ENCODE results near the gene TRMT5.

The TRMT5 gene

GRCh38 chr14:60977847-60978246, 3.0 kb downstream of the TRMT5 start:
- H2BK5ac ChIP-seq (ENCODE audit: low read depth, low read length, poor library complexity, severe bottlenecking): no peak overlapping the region
- no peak overlapping the region for H3K9ac ChIP-seq (ENCODE audit: low read length)
- no peak overlapping the region for H3K4me2 ChIP-seq (ENCODE audit: low read length, poor library complexity, severe bottlenecking)
- H3K27me3 ChIP-seq (ENCODE audit: control insufficient read depth in 1 of 2, insufficient read depth in 1 of 2, low read length in 2 of 2): no peaks in the 10 kb centered on the region
- H3K23ac ChIP-seq (ENCODE audit: low read length in 2 of 2): no peak overlapping the region
- no peak overlapping the region for H2AFZ ChIP-seq (ENCODE audit: low read depth, low read length)
- H3K4ac ChIP-seq (ENCODE audit: low read depth in 1 of 2, low read length in 2 of 2): no peak overlapping the region
- DNase-seq: no peak
- H3K27ac ChIP-seq (ENCODE audit: low read length, poor library complexity, severe bottlenecking): no peak overlapping the region
- peak overlapping the region in 1 of 2 experiments; percentile 10 for H3K4me3 ChIP-seq (ENCODE audit: insufficient read depth in 1 of 2, low read depth in 1 of 2, low read length in 2 of 2)
- H3K9me3 ChIP-seq (ENCODE audit: control insufficient read depth, low read length): no peaks in the 10 kb centered on the region
- peaks cover 3 to 60% of the 10 kb centered on the region in 2 experiments for H3K36me3 ChIP-seq (ENCODE audit: control insufficient read depth in 1 of 2, insufficient read depth in 2 of 2, low read depth in 1 of 2, low read length in 2 of 2)
- no peak overlapping the region for H2AK5ac ChIP-seq (ENCODE audit: low read length, severe bottlenecking)
- no peak overlapping the region for H2BK120ac ChIP-seq (ENCODE audit: low read depth, low read length)
- no peak overlapping the region for H4K8ac ChIP-seq (ENCODE audit: low read length)
- no peak overlapping the region for H3K14ac ChIP-seq (ENCODE audit: low read length in 2 of 2)
- peaks cover 13% of the 10 kb centered on the region for H3K79me1 ChIP-seq (replicated peaks; ENCODE audit: low read length, poor library complexity, severe bottlenecking)
- no peak overlapping the region for H2BK15ac ChIP-seq (ENCODE audit: low read depth, poor library complexity, severe bottlenecking)
- no peaks in the 10 kb centered on the region for H3K4me1 ChIP-seq (ENCODE audit: control insufficient read depth, insufficient read depth, low read depth, low read length)
- no peak overlapping the region for H4K91ac ChIP-seq (ENCODE audit: low read length)
- WGBS: 80% methylated on average over 1 of the region's 2 CpGs
- no peak overlapping the region for H2BK12ac ChIP-seq (ENCODE audit: low read length in 2 of 2)
- no peak overlapping the region for H3K18ac ChIP-seq (ENCODE audit: low read depth in 1 of 2, low read length in 2 of 2)

- Histone ChIP-seq H3K9me3 (ENCODE audit: control insufficient read depth, low read length) (no peaks in the 10 kb centered on the region), H3K4ac (ENCODE audit: low read depth in 1 of 2, low read length in 2 of 2) (no peak overlapping the region), H3K4me1 (ENCODE audit: control insufficient read depth, insufficient read depth, low read depth, low read length) (no peaks in the 10 kb centered on the region), H2BK5ac (ENCODE audit: low read depth, low read length, poor library complexity, severe bottlenecking) (no peak overlapping the region), H2AFZ (ENCODE audit: low read depth, low read length) (no peak overlapping the region), H3K27me3 (ENCODE audit: control insufficient read depth in 1 of 2, insufficient read depth in 1 of 2, low read length in 2 of 2) (no peaks in the 10 kb centered on the region), H3K4me3 (ENCODE audit: insufficient read depth in 1 of 2, low read depth in 1 of 2, low read length in 2 of 2) (no peak overlapping the region), H3K4me2 (ENCODE audit: low read length, poor library complexity, severe bottlenecking) (no peak overlapping the region), H2AK5ac (ENCODE audit: low read length, severe bottlenecking) (no peak overlapping the region), H3K27ac (ENCODE audit: low read length, poor library complexity, severe bottlenecking) (no peak overlapping the region), H3K36me3 (ENCODE audit: control insufficient read depth in 1 of 2, insufficient read depth in 2 of 2, low read depth in 1 of 2, low read length in 2 of 2) (peaks cover 6 to 61% of the 10 kb centered on the region in 2 experiments), H3K18ac (ENCODE audit: low read depth in 1 of 2, low read length in 2 of 2) (no peak overlapping the region), H3K9ac (ENCODE audit: low read length) (no peak overlapping the region), H3K14ac (ENCODE audit: low read length in 2 of 2) (no peak overlapping the region), H2BK120ac (ENCODE audit: low read depth, low read length) (no peak overlapping the region), H3K23ac (ENCODE audit: low read length in 2 of 2) (no peak overlapping the region), H2BK15ac (ENCODE audit: low read depth, poor library complexity, severe bottlenecking) (no peak overlapping the region), H2BK12ac (ENCODE audit: low read length in 2 of 2) (no peak overlapping the region), H3K79me1 (replicated peaks; ENCODE audit: low read length, poor library complexity, severe bottlenecking) (peaks cover 13% of the 10 kb centered on the region), H4K91ac (ENCODE audit: low read length) (no peak overlapping the region), H4K8ac (ENCODE audit: low read length) (no peak overlapping the region)
- WGBS: 74% methylated on average over 2 of the region's 2 CpGs
- no peak for DNase-seq
These were observed 5.3 kb downstream of the TRMT5 start for GRCh38 chr14:60975551-60975950.

- Histone ChIP-seq H3K4me3 (ENCODE audit: insufficient read depth in 1 of 2, low read depth in 1 of 2, low read length in 2 of 2) (no peak overlapping the region), H4K91ac (ENCODE audit: low read length) (no peak overlapping the region), H3K9me3 (ENCODE audit: control insufficient read depth, low read length) (no peaks in the 10 kb centered on the region), H3K27ac (ENCODE audit: low read length, poor library complexity, severe bottlenecking) (no peak overlapping the region), H3K4ac (ENCODE audit: low read depth in 1 of 2, low read length in 2 of 2) (no peak overlapping the region), H3K79me1 (replicated peaks; ENCODE audit: low read length, poor library complexity, severe bottlenecking) (peaks cover 11% of the 10 kb centered on the region), H2BK15ac (ENCODE audit: low read depth, poor library complexity, severe bottlenecking) (no peak overlapping the region), H2BK12ac (ENCODE audit: low read length in 2 of 2) (no peak overlapping the region), H3K4me1 (ENCODE audit: control insufficient read depth, insufficient read depth, low read depth, low read length) (no peaks in the 10 kb centered on the region), H3K36me3 (ENCODE audit: control insufficient read depth in 1 of 2, insufficient read depth in 2 of 2, low read depth in 1 of 2, low read length in 2 of 2) (peaks cover 6 to 57% of the 10 kb centered on the region in 2 experiments), H3K18ac (ENCODE audit: low read depth in 1 of 2, low read length in 2 of 2) (no peak overlapping the region), H3K14ac (ENCODE audit: low read length in 2 of 2) (no peak overlapping the region), H2AFZ (ENCODE audit: low read depth, low read length) (no peak overlapping the region), H3K4me2 (ENCODE audit: low read length, poor library complexity, severe bottlenecking) (no peak overlapping the region), H2BK5ac (ENCODE audit: low read depth, low read length, poor library complexity, severe bottlenecking) (no peak overlapping the region), H3K27me3 (ENCODE audit: control insufficient read depth in 1 of 2, insufficient read depth in 1 of 2, low read length in 2 of 2) (no peaks in the 10 kb centered on the region), H4K8ac (ENCODE audit: low read length) (no peak overlapping the region), H3K23ac (ENCODE audit: low read length in 2 of 2) (no peak overlapping the region), H2BK120ac (ENCODE audit: low read depth, low read length) (no peak overlapping the region), H2AK5ac (ENCODE audit: low read length, severe bottlenecking) (peak overlapping the region; percentile 73), H3K9ac (ENCODE audit: low read length) (no peak overlapping the region)
- DNase-seq: no peak
- 95% methylated on average over 5 of the region's 6 CpGs for WGBS
These were observed 6.7 kb downstream of the TRMT5 start for GRCh38 chr14:60974090-60974651.

GRCh38 chr14:60973070-60973469, 7.8 kb downstream of the TRMT5 start:
- H2BK5ac ChIP-seq (ENCODE audit: low read depth, low read length, poor library complexity, severe bottlenecking): no peak overlapping the region
- H2BK12ac ChIP-seq (ENCODE audit: low read length in 2 of 2): no peak overlapping the region
- no peak overlapping the region for H3K4me3 ChIP-seq (ENCODE audit: insufficient read depth in 1 of 2, low read depth in 1 of 2, low read length in 2 of 2)
- no peak overlapping the region for H3K4me2 ChIP-seq (ENCODE audit: low read length, poor library complexity, severe bottlenecking)
- no peaks in the 10 kb centered on the region for H3K4me1 ChIP-seq (ENCODE audit: control insufficient read depth, insufficient read depth, low read depth, low read length)
- no peak overlapping the region for H2BK15ac ChIP-seq (ENCODE audit: low read depth, poor library complexity, severe bottlenecking)
- no peak overlapping the region for H3K4ac ChIP-seq (ENCODE audit: low read depth in 1 of 2, low read length in 2 of 2)
- no peak overlapping the region for H2BK120ac ChIP-seq (ENCODE audit: low read depth, low read length)
- no peak overlapping the region for H3K14ac ChIP-seq (ENCODE audit: low read length in 2 of 2)
- H3K79me1 ChIP-seq (replicated peaks; ENCODE audit: low read length, poor library complexity, severe bottlenecking): peaks cover 13% of the 10 kb centered on the region
- H3K27ac ChIP-seq (ENCODE audit: low read length, poor library complexity, severe bottlenecking): no peak overlapping the region
- no peak overlapping the region for H3K23ac ChIP-seq (ENCODE audit: low read length in 2 of 2)
- no peak overlapping the region for H3K18ac ChIP-seq (ENCODE audit: low read depth in 1 of 2, low read length in 2 of 2)
- H3K9ac ChIP-seq (ENCODE audit: low read length): no peak overlapping the region
- no peak overlapping the region for H4K8ac ChIP-seq (ENCODE audit: low read length)
- H3K27me3 ChIP-seq (ENCODE audit: control insufficient read depth in 1 of 2, insufficient read depth in 1 of 2, low read length in 2 of 2): no peaks in the 10 kb centered on the region
- no peak overlapping the region for H4K91ac ChIP-seq (ENCODE audit: low read length)
- H2AK5ac ChIP-seq (ENCODE audit: low read length, severe bottlenecking): no peak overlapping the region
- H3K36me3 ChIP-seq (ENCODE audit: control insufficient read depth in 1 of 2, insufficient read depth in 2 of 2, low read depth in 1 of 2, low read length in 2 of 2): peaks cover 6 to 50% of the 10 kb centered on the region in 2 experiments
- H3K9me3 ChIP-seq (ENCODE audit: control insufficient read depth, low read length): no peaks in the 10 kb centered on the region
- DNase-seq: no peak
- 100% methylated on average over 3 of the region's 3 CpGs for WGBS
- H2AFZ ChIP-seq (ENCODE audit: low read depth, low read length): no peak overlapping the region

All from mesenchymal stem cell (in vitro differentiated cells and primary cell).